ENCODE data around the gene PPP1R14D.

Gene PPP1R14D

GRCh38 chr15:40826423-40827075, 2.0 kb downstream of the PPP1R14D start:
- Histone ChIP-seq H3K27ac (no peak overlapping the region), H3K4me3 (no peak overlapping the region)

DNA sequence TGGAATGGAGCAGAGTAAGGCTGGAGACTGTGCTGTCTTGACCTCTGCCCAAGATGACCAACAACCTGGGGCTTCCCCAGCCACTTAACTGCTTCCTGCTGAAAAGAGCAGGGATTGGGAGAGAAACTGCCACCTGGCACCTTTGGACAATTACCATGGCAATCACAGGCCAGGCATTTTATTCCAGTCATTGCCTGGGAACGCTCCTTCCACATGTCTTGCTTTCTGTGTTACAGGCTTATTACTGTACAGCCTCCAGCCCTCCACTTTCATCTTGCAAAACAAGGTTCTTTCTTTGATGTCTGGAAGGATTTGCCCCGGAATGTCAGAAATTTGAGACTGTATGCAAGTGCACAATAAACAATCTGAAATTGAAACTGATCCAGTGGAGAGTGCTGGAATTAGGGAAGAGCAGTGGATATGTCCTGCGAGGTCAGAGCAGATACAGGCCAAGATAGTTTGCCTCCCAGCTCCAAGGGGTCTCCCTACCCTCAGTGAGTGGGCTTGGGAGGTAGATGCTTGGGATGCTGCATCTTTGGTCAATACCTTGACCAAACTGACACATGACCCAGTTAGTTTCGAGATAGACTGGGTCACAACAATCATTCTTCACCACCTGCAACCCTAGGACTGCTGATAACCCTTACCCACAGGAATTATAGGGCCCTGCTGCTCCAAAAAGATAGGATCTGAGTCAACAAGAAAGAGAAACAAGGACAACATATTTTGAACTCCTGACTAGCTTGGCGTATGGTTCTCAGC, 2.7 kb downstream of the PPP1R14D start:
- Histone ChIP-seq H3K4me3 (no peak overlapping the region), H3K27ac (no peak overlapping the region)

DNA sequence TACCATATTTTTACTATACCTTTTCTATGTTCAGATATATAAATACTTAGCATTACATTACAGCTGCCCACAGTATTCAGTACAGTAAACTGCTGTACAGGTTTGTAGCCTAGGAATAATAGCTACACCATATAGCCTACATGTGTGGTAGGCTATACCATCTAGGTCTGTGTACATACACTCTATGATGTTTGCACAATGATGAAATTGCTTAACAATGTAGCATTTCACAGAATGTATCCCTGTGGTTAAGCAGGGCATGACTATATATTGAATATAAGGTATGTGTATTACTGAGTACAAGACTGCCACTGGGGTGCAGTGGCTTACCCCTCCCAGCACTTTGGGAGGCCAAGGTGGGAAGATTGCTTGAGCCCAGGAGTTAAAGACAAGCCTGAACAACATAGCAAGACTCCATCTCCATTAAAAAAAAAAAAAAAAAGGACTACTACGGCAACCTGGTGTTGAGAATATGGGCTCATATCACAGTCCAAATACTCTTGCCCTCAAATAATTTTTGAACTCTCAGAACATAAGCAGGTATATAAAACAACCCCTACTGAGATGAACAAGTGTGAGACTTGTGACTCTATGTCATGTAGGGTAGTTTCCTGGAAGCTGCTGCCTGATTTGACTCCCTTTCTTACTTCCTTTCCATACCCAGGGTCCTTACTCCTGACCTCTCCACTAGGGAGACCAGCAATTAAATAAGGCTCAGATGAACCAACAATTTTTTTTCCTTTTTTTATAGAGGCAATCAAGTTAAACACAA, 4.8 kb downstream of the PPP1R14D start:
- Histone ChIP-seq H3K27ac (no peak overlapping the region), H3K4me3 (no peak overlapping the region)

DNA sequence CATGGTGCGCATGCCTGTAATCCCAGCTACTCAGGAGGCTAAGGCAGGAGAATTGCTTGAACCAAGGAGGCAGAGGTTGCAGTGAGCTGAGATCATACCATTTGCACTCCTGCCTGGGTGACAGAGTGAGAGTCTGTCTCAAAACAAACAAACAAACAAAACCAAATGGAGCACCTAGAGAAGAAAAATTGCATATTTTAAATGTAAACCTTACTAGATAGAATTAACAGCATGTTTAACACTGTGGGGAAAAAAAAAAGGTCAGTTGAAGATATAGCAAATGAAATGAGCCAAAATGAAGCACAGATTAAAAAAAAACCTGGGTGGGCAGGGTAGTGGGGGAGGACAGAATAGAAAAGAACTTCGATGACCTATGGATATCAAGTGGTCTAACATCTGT, 7.3 kb downstream of the PPP1R14D start:
- Histone ChIP-seq H3K27ac (no peak overlapping the region), H3K4me3 (no peak overlapping the region)

GRCh38 chr15:40819048-40819447, 9.5 kb downstream of the PPP1R14D start:
- H3K27ac ChIP-seq: no peak overlapping the region
- H3K4me3 ChIP-seq: no peak overlapping the region

DNA sequence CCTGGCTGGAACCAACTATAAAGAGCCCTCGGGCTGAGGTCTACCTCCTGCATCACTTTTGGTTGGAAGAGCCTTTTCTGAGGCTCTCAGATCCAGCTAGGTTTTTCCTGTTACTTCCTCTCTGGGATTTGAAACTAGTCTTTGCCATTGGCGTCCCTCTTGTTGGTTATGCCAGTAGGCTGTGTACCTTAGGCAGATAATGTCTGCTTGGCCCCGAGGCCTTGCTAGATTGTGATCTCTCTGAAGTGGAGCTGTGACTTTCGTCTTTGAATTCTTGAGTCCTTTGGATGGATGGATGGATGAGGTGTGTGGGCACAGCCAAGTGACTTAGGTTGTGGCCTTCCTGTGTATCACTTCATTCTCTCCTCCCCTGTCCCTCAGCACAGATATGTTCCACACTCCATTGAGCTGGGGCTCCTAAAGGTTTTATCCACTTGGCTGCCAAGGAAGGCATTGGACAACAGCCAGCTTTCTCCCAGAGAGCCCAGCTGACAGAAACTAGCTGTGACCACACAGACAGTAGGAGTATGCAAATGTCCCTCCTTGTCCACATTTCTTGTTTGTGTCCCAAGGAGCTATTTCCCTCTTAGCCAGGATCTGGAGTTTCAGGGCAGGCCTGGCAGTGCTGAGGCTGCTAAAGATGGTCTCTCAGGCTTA, 13.3 kb downstream of the PPP1R14D start:
- Histone ChIP-seq H3K4me3 (no peak overlapping the region), H3K27ac (no peak overlapping the region)

DNA sequence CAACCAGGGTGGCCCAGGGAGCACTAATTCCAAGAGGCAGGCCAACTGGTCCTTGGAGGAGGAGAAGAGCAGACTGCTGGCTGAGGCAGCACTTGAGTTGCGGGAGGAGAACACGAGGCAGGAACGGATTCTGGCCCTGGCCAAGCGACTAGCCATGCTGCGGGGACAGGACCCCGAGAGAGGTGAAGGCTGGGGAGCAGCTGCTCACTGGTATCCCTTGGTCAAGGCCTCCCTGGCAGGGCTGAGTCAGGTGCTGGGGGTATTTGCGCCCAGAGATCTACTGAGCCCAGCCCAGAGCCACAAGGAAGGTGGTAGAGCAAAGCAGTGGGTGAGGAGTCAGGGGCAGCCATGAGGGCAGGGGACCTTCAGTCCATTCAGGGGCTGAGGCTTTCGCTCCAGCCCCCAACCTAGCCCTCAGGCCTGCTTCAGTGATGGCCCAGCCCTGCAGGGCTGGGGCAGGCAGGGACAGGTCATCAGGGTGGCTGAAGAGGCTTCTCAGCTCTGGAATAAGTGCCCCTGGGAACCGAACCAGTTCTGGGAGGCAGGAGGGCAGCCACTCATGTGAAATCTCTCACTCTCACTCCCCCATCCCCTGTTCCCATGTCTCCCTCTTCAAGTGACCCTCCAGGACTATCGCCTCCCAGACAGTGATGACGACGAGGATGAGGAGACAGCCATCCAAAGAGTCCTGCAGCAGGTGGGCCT, 15.6 kb downstream of the PPP1R14D start:
- no peak overlapping the region for H3K4me3 ChIP-seq
- H3K27ac ChIP-seq: no peak overlapping the region

GRCh38 chr15:40808861-40809450, 19.6 kb downstream of the PPP1R14D start:
- Histone ChIP-seq H3K4me3 (no peak overlapping the region), H3K27ac (peak overlapping the region in 1 of 21 experiments; percentile 53)

DNA sequence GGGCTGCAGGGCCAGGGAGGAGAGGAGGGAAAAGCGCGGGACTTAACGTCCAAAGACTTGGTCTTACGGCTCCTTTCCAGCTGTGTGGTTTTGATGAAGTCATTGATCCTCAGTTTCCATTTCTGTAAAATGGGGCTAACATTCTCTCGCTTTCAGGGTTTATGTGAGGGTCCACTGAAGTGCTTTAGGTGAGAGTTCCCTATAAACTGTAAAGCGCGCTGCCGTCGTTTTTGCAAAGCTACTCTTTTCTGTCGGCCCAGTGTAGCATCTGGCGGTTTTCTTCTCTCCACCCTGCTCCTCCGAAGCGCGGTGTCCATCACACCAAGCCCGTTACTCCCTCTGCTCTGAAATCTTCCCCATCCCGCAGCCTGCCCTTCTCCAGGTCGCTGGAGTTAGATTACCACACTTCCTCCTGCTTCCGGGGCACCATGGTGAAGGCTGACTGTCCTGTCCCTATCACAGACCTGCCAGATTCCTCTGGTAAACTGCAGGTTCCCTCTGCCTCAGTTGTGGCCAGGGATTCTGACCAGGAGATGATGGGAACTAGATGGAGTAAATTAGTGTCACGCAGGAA, 20.5 kb downstream of the PPP1R14D start:
- Histone ChIP-seq H3K4me3 (peak overlapping the region; percentile 74 to 97 (median 91)), H3K27ac (peak overlapping the region in 19 of 21 experiments; percentile 41 to 99 (median 96))

GRCh38 chr15:40807028-40807887, 21.2 kb downstream of the PPP1R14D start, which contains the start of the genes DNAJC17 and ZFYVE19:
TSS of gene DNAJC17 (minus strand) at chr15:40807473. CDS start at chr15:40807446, 27 bp downstream.
TSS of gene ZFYVE19 (plus strand) at chr15:40807089. CDS start at chr15:40807590, 501 bp downstream.
- H3K27ac ChIP-seq: peak within 1 kb of the TSS; percentile 88 to 99 (median 96)
- H3K4me3 ChIP-seq: peak within 1 kb of the TSS; percentile 74 to 97 (median 91)

DNA sequence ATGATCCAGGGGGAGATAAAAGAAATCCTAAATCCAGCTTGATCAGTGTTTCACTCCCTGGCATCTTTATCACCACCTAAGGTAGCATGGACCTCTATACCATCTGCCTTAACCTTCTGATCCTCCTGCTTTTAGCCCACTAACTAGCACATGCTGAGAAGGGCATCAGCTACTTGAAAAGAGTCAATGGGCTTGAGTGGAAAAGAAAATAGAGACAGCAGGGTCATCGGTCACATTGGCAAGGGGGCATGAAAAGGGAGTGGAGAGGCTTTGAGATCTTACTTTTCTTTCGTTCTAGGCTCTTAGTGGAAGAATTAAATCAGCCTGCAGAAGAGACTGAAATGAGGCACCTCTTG, 21.9 kb downstream of the PPP1R14D start:
- Histone ChIP-seq H3K4me3 (peak overlapping the region; percentile 74 to 97 (median 91)), H3K27ac (peak overlapping the region; percentile 88 to 99 (median 96))

GRCh38 chr15:40803688-40804087, 24.8 kb downstream of the PPP1R14D start:
- H3K4me3 ChIP-seq: no peak overlapping the region
- no peak overlapping the region for H3K27ac ChIP-seq

DNA sequence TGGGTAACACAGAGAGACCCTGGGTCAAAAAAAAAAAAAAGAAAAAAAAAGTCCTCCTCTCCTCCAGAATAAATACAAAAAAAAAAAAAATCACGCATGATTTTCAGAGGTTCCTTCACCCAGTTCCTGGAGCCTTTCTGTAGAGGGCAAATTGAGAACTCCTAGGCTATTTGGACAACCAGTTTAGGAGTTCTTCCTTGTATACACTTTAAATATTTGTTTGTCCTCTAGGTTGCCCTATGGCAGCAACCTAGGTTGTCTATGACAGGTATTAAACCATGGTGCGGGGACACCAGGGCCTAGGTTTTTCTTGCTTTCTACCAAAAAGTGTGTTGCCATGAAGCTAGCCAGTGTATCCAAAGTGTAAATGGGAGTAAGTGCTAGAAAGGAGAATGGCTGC, 25.4 kb downstream of the PPP1R14D start:
- no peak overlapping the region for H3K4me3 ChIP-seq
- no peak overlapping the region for H3K27ac ChIP-seq

DNA sequence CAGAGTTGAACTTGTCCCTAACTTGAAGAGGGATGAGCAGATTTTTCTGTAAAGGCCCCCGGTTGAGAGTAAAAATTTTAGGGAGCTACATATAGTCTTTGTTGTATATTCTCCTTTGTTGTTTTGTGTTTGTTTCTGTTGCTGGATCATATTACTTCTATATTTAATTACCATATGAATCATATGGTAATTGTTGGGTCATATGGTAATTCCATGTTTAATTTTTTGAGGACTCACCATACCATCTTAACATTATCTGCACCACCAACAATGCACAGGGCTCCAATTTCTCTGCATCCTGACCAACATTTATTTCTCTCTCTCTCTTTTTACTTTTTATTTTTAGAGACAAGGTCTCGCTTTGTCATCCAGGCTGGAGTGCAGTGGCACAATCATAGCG, 29.0 kb downstream of the PPP1R14D start:
- Histone ChIP-seq H3K4me3 (no peak overlapping the region), H3K27ac (peak overlapping the region in 1 of 21 experiments; percentile 28)

GRCh38 chr15:40796512-40796911, 32.0 kb downstream of the PPP1R14D start:
- H3K27ac ChIP-seq: peak overlapping the region in 7 of 21 experiments; percentile 9 to 25 (median 11)
- no peak overlapping the region for H3K4me3 ChIP-seq

GRCh38 chr15:40796041-40796440, 32.5 kb downstream of the PPP1R14D start:
- H3K27ac ChIP-seq: peak overlapping the region in 5 of 21 experiments; percentile 6 to 25 (median 10)
- no peak overlapping the region for H3K4me3 ChIP-seq

DNA sequence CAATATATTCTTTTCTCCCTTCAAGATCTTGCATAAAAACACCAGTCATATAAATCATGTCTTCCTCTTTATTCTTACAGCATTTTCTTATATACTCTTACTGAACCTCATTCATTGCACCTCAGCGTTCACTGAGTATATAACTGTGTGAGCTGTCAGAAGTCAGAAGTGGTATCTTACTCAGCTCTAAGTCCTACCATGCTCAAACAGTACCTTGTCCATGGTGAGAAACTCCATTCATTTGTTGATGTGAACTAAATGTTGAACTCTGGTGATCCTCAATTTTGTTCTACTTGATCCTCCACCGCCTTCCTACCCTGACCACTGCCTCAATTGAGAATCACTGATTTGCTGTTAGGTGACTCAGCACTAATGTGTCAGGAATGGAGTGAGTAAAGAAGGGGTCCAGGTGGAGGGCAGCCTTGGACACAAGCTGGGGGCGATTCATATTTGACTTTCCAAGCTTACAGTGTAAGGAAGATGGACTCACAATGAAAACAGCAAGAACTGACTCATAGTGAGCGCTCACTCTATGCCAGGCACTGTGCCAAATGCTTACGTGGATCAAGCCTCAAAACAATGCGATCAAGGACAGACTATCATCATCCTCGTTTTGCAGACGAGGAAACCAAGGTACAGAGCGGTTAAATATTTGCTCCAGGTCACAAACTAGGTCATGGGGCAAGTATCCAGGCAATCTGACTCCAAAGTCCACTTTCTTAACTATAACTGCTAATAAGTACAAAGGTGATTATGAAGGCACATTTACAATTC, 35.1 kb downstream of the PPP1R14D start:
- no peak overlapping the region for H3K4me3 ChIP-seq
- H3K27ac ChIP-seq: peak overlapping the region in 1 of 21 experiments; percentile 36

Data from skin epidermis (tissue), 12 donors.